GM19351 (cell line): ENCODE measurements around the gene SLC30A1.
"Not testable (repeated sequence)": the region's sequence is repeated elsewhere in the genome, so short reads cannot be mapped to it uniquely, and the experiment has no call there.

Source experiments
- ATAC-seq: cut with Tn5 transposase; IDR thresholded peaks from one replicate; pipeline ENCODE4 v1.9.1; 2021; ENCODE audit warnings: mild to moderate bottlenecking, moderate library complexity; ENCODE audit not compliant: unreplicated experiment

Gene SLC30A1, protein sequence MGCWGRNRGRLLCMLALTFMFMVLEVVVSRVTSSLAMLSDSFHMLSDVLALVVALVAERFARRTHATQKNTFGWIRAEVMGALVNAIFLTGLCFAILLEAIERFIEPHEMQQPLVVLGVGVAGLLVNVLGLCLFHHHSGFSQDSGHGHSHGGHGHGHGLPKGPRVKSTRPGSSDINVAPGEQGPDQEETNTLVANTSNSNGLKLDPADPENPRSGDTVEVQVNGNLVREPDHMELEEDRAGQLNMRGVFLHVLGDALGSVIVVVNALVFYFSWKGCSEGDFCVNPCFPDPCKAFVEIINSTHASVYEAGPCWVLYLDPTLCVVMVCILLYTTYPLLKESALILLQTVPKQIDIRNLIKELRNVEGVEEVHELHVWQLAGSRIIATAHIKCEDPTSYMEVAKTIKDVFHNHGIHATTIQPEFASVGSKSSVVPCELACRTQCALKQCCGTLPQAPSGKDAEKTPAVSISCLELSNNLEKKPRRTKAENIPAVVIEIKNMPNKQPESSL

DNA sequence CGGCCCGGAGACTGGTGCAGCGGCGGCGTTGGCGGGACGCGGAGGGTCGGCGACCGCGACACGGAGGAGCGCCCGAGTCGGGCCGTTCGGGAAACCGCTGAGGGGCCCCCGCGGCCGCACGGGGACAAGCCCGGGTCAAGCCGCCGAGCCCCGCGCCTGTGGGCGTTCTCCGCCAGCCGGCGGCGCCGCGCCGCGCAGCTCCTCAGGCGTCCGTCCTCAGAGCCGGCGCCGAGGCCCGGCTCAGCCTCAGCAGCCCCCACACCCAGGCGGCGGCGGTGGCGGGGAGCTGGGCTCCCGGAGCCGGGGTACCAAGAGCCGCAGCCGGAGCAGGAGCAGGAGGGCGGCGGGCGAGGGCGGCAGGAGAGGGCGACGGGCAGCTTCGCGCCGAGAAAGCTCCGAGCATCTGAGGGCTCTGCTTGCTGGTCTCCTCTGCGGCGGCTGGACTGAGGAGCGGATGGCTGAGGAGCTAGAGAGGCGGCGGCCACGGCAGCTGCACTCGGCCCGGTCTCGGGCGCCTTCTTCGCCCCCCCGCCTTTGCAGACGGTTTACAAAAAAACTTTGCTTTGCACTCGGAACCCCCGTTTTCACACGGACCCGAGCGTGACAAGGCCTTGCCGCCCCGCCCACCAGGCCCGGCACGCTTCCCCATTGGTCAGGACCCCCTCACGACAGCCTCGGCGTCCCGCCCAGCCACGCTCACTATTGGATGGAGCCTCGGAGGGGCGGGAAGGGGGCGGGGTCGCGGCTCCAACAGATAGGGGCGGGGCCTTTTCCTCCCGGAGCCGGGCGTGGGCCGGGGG, at the start of gene SLC30A1:
TSS of gene SLC30A1 (minus strand) at position 522 of the 800 bp plus-strand sequence. CDS start 549 bp downstream, outside the sequence.
- peak; percentile 78 for ATAC-seq

- ATAC-seq = no peak
Observed at GRCh38 chr1:211628417-211628816, 49.5 kb upstream of the SLC30A1 start.

- no peak for ATAC-seq
Observed at GRCh38 chr1:211627259-211627658, 48.3 kb upstream of the SLC30A1 start.

- ATAC-seq = not testable (repeated sequence)
Observed at GRCh38 chr1:211625866-211626265, 46.9 kb upstream of the SLC30A1 start.

DNA sequence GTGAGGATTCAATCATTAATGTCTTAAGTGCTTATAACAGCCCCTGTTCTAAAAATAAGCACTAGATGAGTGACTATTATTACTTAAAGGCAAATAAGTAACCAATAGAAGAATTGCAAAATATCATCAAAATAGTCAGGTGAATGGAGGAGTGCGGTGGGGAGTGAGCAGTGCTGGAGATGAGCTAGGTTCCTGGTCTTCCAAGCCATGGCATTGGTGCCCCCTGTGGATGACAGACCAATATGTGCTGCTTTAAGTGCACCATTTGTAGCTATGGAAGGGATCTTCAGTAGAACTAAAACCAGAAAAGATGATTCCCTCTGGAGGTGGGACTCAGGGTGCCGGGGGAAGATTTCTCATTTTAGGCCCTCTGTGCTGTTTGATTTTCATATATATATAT, 46.1 kb upstream of the SLC30A1 start:
- no peak for ATAC-seq

GRCh38 chr1:211623515-211623914, 44.6 kb upstream of the SLC30A1 start:
- ATAC-seq = no peak

- ATAC-seq = no peak
Observed at GRCh38 chr1:211621447-211622198, 42.7 kb upstream of the SLC30A1 start.

GRCh38 chr1:211620097-211620496, 41.1 kb upstream of the SLC30A1 start:
- no peak for ATAC-seq

- no peak for ATAC-seq
Observed at GRCh38 chr1:211619033-211619996, 40.4 kb upstream of the SLC30A1 start.

- no peak for ATAC-seq
Observed at GRCh38 chr1:211616965-211617297, 38.0 kb upstream of the SLC30A1 start.

- no peak for ATAC-seq
Observed at GRCh38 chr1:211616231-211616964, 37.4 kb upstream of the SLC30A1 start.

- ATAC-seq = no peak
Observed at GRCh38 chr1:211614615-211615014, 35.7 kb upstream of the SLC30A1 start.

DNA sequence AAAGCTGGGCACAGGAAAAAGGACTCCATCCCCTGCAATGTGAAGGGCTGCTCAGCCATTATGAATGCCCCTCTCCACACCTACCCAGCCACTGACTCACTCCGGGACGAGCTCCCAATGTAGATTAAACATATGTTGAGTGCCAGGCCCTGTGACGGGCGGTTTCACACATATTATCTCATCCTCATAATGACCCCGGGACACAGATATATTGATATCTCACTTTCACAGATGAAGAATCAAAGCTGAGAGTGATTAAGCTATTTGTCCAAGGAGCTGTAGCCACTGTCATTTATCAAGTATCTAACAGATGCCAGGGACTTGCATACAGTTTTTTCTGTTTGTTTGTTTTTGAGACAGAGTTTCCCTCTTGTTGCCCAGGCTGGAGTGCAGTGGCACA, 35.0 kb upstream of the SLC30A1 start:
- no peak for ATAC-seq

- ATAC-seq = no peak
Observed at GRCh38 chr1:211613108-211613947, 34.4 kb upstream of the SLC30A1 start.

GRCh38 chr1:211612786-211613107, 33.8 kb upstream of the SLC30A1 start:
- no peak for ATAC-seq

- no peak for ATAC-seq
Observed at GRCh38 chr1:211611818-211612217, 32.9 kb upstream of the SLC30A1 start.

DNA sequence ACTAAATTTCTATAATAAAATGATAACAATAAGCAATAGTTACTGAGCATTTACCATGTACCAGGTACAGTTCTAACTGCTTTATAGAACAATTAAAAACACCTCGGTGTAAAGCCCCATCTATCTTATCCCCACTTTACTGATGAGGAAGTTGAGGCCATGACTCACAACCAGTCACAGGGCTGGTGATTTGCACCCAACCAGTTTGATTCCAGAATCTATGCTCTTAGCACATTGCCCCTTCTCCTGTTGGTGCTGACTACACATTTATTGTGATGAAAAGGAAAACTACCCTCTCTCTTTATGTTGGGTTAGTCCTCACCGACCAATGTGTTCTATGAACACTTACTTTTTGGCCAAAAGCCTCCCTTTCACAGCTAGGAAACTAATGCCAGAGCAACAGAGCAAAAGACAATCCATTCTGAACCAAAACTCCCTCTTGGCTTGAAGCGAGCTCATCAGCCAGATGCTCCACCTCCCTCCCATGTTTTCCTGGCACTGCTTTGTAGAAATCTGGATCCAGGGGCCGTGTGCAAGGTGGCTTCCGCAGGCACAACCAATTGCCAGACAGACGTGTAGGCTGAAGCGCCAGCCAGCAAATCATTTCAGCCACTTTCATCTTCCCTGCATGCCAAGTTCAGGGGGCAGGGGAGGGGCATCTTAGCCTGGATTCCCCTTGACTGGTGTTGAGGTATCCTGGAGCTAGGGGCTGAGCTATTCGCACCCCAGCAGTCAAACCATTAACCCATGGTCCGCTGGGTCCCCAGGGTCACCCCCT, 32.0 kb upstream of the SLC30A1 start:
- no peak for ATAC-seq
